ENCODE measurements around the gene DISC1. TPM values are rescaled to one million over a fixed set of nuclear protein-coding genes. Genes with fewer than 3 reads are reported as not detected.

DISC1 gene
- total RNA-seq, 1 experiment from 2014 or later: 13.5 TPM

- Mint-ChIP-seq H3K4me3 (ENCODE audit: unreplicated experiment) (no peak overlapping the region), H3K36me3 (ENCODE audit: insufficient read depth, unreplicated experiment) (peaks cover 4% of the 10 kb centered on the region), H3K27me3 (ENCODE audit: insufficient read depth, unreplicated experiment) (no peaks in the 10 kb centered on the region), H3K27ac (ENCODE audit: unreplicated experiment) (no peak overlapping the region), H3K4me1 (ENCODE audit: low read depth, unreplicated experiment) (no peaks in the 10 kb centered on the region), H3K9me3 (ENCODE audit: unreplicated experiment) (no peaks in the 10 kb centered on the region)
- CTCF ChIA-PET: no interaction called here
- Histone ChIP-seq H3K27me3 (replicated peaks; ENCODE audit: control insufficient read depth, insufficient read depth, low read length) (no peaks in the 10 kb centered on the region), H3K4me3 (ENCODE audit: low read depth, low read length) (no peak overlapping the region), H3K36me3 (ENCODE audit: control insufficient read depth, insufficient read depth, low read length) (no peaks in the 10 kb centered on the region), H3K4me1 (no peaks in the 10 kb centered on the region), H3K9me3 (no peaks in the 10 kb centered on the region)
- BruUV-seq (replicated peaks): no TSS peak
- no peak for DNase-seq
- no peak for TF ChIP-seq CTCF (IDR thresholded peaks at IDR 0.05; ENCODE audit: insufficient read depth in 1 of 2, low read depth in 1 of 2, low read length in 1 of 2, severe bottlenecking in 1 of 2, unreplicated experiment in 1 of 2)
- POLR2A ChIA-PET: no interaction called here
- intact Hi-C loops (cut with micrococcal nuclease; ENCODE audit: unreplicated experiment): no loop called here
Observed at GRCh38 chr1:232018231-232019025, 391.8 kb downstream of the DISC1 start.

GRCh38 chr1:232019026-232019340 lies 392.4 kb downstream of the DISC1 start:
- POLR2A ChIA-PET: no interaction called here
- no peak for DNase-seq
- no peaks in the 10 kb centered on the region for H3K27me3 ChIP-seq (replicated peaks; ENCODE audit: control insufficient read depth, insufficient read depth, low read length)
- H3K4me3 Mint-ChIP-seq (ENCODE audit: unreplicated experiment): no peak overlapping the region
- BruUV-seq (replicated peaks): no TSS peak
- H3K4me3 ChIP-seq (ENCODE audit: low read depth, low read length): no peak overlapping the region
- intact Hi-C loops (cut with micrococcal nuclease; ENCODE audit: unreplicated experiment): no loop called here
- H3K4me1 ChIP-seq: no peaks in the 10 kb centered on the region
- no peaks in the 10 kb centered on the region for H3K4me1 Mint-ChIP-seq (ENCODE audit: low read depth, unreplicated experiment)
- TF ChIP-seq CTCF (IDR thresholded peaks at IDR 0.05; ENCODE audit: insufficient read depth in 1 of 2, low read depth in 1 of 2, low read length in 1 of 2, severe bottlenecking in 1 of 2, unreplicated experiment in 1 of 2): no peak
- CTCF ChIA-PET: no interaction called here
- no peaks in the 10 kb centered on the region for H3K9me3 ChIP-seq
- peaks cover 4% of the 10 kb centered on the region for H3K36me3 Mint-ChIP-seq (ENCODE audit: insufficient read depth, unreplicated experiment)
- no peaks in the 10 kb centered on the region for H3K36me3 ChIP-seq (ENCODE audit: control insufficient read depth, insufficient read depth, low read length)
- no peaks in the 10 kb centered on the region for H3K27me3 Mint-ChIP-seq (ENCODE audit: insufficient read depth, unreplicated experiment)
- H3K27ac Mint-ChIP-seq (ENCODE audit: unreplicated experiment): no peak overlapping the region
- H3K9me3 Mint-ChIP-seq (ENCODE audit: unreplicated experiment): no peaks in the 10 kb centered on the region

DNA sequence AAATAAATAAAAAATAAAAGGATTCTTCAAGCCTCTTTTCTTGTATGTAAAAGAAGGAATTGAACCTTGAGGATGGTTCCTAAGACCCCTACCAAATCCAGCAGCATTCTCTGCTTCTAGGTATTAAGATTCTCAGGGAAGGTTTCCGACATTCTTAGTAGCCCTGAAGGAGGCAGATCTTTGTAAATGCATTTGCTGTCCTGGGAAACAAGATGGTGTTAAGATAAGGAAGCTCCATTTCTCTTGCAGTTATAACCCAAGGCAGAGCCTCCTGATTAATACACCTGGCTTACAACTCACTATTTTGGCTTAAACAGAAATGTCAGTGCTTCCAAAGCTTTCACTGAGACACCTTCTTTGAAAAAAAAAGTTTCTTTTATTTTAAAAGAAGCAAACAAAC lies 393.8 kb downstream of the DISC1 start:
- H3K4me1 ChIP-seq: no peaks in the 10 kb centered on the region
- DNase-seq: no peak
- ChIA-PET CTCF (no interaction called here), POLR2A (no interaction called here)
- intact Hi-C loops (cut with micrococcal nuclease; ENCODE audit: unreplicated experiment): no loop called here
- Mint-ChIP-seq H3K27ac (ENCODE audit: unreplicated experiment) (no peak overlapping the region), H3K9me3 (ENCODE audit: unreplicated experiment) (no peaks in the 10 kb centered on the region), H3K27me3 (ENCODE audit: insufficient read depth, unreplicated experiment) (no peaks in the 10 kb centered on the region), H3K4me1 (ENCODE audit: low read depth, unreplicated experiment) (no peaks in the 10 kb centered on the region), H3K4me3 (ENCODE audit: unreplicated experiment) (no peak overlapping the region), H3K36me3 (ENCODE audit: insufficient read depth, unreplicated experiment) (peaks cover 1% of the 10 kb centered on the region)
- no peak for TF ChIP-seq CTCF (IDR thresholded peaks at IDR 0.05; ENCODE audit: insufficient read depth in 1 of 2, low read depth in 1 of 2, low read length in 1 of 2, severe bottlenecking in 1 of 2, unreplicated experiment in 1 of 2)
- H3K9me3 ChIP-seq: no peaks in the 10 kb centered on the region
- no peaks in the 10 kb centered on the region for H3K36me3 ChIP-seq (ENCODE audit: control insufficient read depth, insufficient read depth, low read length)
- no peak overlapping the region for H3K4me3 ChIP-seq (ENCODE audit: low read depth, low read length)
- no peaks in the 10 kb centered on the region for H3K27me3 ChIP-seq (replicated peaks; ENCODE audit: control insufficient read depth, insufficient read depth, low read length)
- no TSS peak for BruUV-seq (replicated peaks)

All from Caco-2 (cell line).